ENCODE results near the gene SEZ6.

The SEZ6 gene

GRCh38 chr17:29042026-29042678 lies 36.3 kb upstream of the SEZ6 start:
- TF ChIP-seq ZBTB7A (IDR thresholded peaks at IDR 0.05; ENCODE audit: low read depth) (no peak), USF1 (IDR thresholded peaks at IDR 0.05) (no peak), TEAD4 (IDR thresholded peaks at IDR 0.05) (no peak), YY1 (IDR thresholded peaks at IDR 0.05; ENCODE audit: low read depth) (no peak), REST (IDR thresholded peaks at IDR 0.05; ENCODE audit: low read depth) (no peak), NFIC (IDR thresholded peaks at IDR 0.05) (no peak)

GRCh38 chr17:29041571-29041970 lies 35.7 kb upstream of the SEZ6 start:
- TF ChIP-seq NFIC (IDR thresholded peaks at IDR 0.05) = no peak
- TF ChIP-seq TAF1 (IDR thresholded peaks at IDR 0.05; ENCODE audit: low read depth) = no peak
- no peak for TF ChIP-seq YY1 (IDR thresholded peaks at IDR 0.05; ENCODE audit: low read depth)
- TF ChIP-seq EGR1 (IDR thresholded peaks at IDR 0.05) = no peak
- no peak for TF ChIP-seq REST (IDR thresholded peaks at IDR 0.05; ENCODE audit: low read depth)
- no peak for TF ChIP-seq RAD21 (IDR thresholded peaks at IDR 0.05; ENCODE audit: low read depth)
- TF ChIP-seq FOXM1 (IDR thresholded peaks at IDR 0.05; ENCODE audit: borderline replicate concordance, low read depth) = no peak
- TF ChIP-seq EP300 (IDR thresholded peaks at IDR 0.05; ENCODE audit: borderline replicate concordance) = no peak
- TF ChIP-seq USF1 (IDR thresholded peaks at IDR 0.05) = no peak
- TF ChIP-seq MAX (IDR thresholded peaks at IDR 0.05) = no peak
- no peak for TF ChIP-seq CEBPB (IDR thresholded peaks at IDR 0.05)
- TF ChIP-seq TEAD4 (IDR thresholded peaks at IDR 0.05) = no peak
- TF ChIP-seq ZBTB7A (IDR thresholded peaks at IDR 0.05; ENCODE audit: low read depth) = no peak
- TF ChIP-seq CREB1 (IDR thresholded peaks at IDR 0.05; ENCODE audit: low read depth) = no peak
- no peak for TF ChIP-seq TCF12 (IDR thresholded peaks at IDR 0.05; ENCODE audit: low read depth)

- TF ChIP-seq TAF1 (IDR thresholded peaks at IDR 0.05; ENCODE audit: low read depth) (no peak), YY1 (IDR thresholded peaks at IDR 0.05; ENCODE audit: low read depth) (no peak), NFIC (IDR thresholded peaks at IDR 0.05) (no peak), CREB1 (IDR thresholded peaks at IDR 0.05; ENCODE audit: low read depth) (no peak), EP300 (IDR thresholded peaks at IDR 0.05; ENCODE audit: borderline replicate concordance) (no peak), TCF12 (IDR thresholded peaks at IDR 0.05; ENCODE audit: low read depth) (no peak), RAD21 (IDR thresholded peaks at IDR 0.05; ENCODE audit: low read depth) (no peak), REST (IDR thresholded peaks at IDR 0.05; ENCODE audit: low read depth) (no peak), CEBPB (IDR thresholded peaks at IDR 0.05) (no peak), EGR1 (IDR thresholded peaks at IDR 0.05) (no peak), TEAD4 (IDR thresholded peaks at IDR 0.05) (no peak), ZBTB7A (IDR thresholded peaks at IDR 0.05; ENCODE audit: low read depth) (no peak), MAX (IDR thresholded peaks at IDR 0.05) (no peak), FOXM1 (IDR thresholded peaks at IDR 0.05; ENCODE audit: borderline replicate concordance, low read depth) (no peak), USF1 (IDR thresholded peaks at IDR 0.05) (no peak)
Measured at GRCh38 chr17:29041091-29041490, 35.3 kb upstream of the SEZ6 start.
